ENCODE measurements around the gene EXOC6.
A peak's percentile ranks its signal among the peaks of the same experiment; 100 is the strongest.

The EXOC6 gene

DNA sequence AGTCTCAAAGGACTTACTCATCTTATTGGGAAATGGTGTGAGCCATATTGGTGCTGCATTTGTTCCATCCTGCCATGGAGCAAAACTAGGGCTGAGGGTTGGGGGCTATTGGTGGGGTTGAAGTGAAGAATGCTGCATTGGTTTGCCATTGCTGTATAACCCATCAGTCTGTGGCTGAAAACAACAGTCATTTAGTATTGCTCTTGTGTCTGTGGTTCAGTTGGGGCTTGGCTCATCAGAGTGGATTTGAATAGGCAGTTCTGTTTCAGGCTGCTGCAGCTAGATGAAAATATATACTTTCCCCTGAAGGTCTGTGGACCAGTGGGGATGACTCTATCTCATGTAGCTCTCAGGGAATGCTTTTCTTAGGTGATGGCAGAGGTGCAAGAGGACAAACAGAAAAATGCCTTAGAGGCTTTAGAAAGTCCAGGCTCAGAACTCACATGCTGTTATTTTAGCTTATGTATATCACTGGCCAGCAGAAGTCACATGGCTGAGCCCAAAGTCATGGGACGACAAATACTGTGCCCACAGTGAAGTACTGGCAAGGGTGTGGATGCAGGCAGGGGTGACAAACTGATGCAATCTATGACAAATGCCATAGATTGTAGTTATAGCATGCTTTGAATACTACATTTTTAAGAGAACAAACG is 15.2 kb upstream of the EXOC6 start:
- peak; percentile 85 for DNase-seq

DNA sequence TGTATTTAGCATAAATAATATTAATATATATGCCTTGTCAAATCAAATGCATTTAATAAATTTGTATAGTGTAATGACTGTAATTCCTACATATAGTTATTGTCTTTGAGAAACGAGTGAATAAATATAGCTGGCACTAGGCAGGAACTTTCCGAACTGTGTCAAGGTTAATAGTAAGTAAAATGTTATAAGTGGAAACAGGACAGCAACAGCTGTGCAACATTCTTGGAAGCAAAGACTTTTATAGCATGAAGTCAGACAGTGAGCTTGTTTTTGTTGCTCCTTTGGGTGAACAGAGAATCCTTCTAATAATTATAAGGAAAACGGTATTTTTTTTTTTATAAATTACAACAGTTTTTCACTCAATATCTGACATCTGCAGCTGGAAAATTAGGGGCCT is 14.0 kb upstream of the EXOC6 start:
- DNase-seq: no peak

DNA sequence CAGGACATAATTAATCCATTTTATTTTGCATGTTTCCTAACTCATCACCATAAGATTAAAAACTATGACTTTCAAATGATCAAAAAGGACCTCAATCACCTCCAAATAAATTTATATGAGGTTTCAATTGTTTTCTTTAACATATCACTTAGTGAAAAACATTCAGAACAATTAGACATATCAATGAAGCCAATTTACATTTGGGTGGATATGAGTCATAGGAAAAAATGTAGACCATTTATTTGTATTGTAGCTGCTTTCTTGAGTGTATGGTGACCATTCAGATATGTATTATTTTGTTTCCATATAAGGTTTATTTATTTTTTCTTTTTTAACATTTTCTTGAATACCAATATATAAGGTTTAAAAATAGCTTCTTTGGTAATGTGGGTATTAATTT is 13.3 kb upstream of the EXOC6 start:
- no peak for DNase-seq

DNA sequence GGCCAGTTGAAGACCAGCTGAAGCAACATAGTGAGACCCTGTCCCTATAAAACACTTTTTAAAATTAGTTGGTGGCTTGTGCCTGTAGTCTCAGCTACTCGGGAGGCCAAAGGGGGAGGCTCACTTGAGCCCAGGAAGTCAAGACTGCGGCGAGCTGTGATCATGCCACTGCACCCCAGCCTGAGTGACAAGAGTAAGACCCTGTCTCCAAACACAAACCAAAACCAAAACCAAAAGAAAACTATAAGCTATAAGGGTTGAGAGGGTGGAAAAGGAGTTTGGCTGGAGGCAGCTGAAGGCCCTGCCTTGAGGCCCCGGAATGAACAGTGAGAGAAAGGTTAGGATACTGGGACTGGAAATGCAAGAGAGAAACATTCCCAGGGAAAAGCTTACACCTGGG is 10.9 kb upstream of the EXOC6 start:
- no peak for DNase-seq

DNA sequence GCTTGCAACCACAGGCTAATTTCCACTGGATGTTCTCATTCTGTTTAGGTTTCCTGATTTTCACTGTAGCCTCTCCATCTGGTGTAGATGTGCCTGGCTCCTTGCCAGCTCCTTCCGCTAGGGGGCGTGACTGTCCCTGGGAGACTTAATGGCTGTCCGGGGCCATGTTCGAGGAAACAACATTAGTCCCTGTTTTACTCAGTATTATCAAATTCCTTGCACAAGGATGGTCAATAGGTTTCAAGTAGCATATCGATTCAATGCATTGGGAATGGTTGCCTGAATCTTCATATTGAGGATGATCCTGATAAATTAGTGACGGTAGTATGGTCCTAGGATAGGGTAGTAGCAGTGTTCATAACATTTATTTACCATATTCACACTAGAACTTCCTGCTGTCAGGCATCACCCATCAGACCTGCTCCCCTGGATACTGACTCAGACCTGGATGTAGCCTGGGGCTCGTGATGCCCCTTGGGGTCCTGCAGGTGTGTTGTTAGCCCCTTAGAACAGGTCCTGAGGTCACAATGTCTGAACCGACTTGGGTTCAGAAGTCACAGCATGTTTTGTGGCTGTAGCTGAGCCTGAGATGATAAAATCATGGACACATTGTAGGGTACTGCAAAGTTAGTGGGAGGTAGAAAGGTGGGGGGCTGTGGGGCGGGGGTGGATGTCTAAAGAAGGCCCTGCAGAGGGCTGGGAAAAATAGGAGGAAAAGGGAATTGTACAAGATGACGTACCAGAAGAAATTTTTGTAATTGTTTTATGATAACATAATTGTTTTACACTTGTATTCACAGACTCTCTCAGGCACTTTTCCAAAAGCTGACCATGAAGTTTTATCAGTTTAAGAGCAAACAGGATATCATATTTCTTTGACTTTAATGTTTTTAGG is 8.9 kb upstream of the EXOC6 start:
- peak; percentile 81 for DNase-seq

DNA sequence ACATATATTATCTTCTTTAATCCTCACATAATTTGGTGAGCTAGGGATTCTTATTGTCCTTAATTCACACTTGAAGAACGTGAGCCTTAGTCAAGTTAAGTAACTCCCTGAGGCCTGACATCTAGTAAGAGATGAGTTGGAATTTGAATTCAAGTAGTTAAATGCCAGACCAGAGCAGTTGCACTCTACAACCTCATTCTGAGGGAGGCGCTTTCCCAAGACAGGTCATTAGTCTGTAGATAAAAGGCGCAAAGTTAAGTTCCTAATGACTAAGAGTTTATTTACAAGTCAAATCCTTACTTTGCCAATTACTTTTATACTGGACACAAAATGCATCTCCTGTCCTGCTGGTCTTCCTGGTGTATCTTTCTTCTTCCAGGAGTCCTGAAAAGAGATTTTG is 3.6 kb upstream of the EXOC6 start:
- peak; percentile 54 for DNase-seq

DNA sequence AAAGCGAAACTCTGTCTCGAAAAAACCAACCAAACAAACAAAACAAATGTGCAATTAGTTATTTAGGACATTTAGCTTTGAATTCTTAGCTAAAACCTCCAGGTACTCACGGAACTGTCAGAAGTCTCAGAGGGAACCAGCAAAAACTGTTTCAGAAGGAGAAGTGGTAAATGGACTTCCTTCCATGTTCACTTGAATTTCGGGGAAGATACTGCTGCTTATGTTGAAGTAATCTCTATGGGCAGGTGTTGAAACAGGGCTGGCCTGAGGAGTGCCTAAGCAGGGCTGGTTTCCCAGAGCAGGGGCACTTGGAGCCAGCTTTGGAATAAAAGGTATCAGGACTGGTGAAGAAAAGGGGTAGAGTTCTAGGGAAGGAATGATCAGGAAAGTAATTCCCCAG is 2.4 kb upstream of the EXOC6 start:
- peak; percentile 17 for DNase-seq

DNA sequence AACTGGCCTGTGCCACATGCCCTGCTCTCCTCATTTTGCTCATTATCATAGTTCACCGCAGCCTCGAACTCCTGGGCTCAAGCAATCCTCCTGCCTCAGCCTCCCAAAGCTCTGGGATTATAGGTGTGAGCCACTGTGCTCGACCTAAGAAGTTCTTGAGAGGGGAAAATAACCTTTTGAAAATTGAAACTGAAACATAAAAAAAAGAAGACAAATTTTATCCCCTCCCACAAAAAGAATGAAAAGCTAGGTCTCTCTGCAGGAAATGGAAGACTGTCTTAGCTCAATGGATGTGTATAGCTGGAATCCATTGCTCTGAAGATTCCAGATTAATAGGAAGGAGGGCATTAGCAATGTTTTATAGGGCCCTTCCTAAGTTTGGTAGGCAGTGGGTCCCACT is 2.0 kb upstream of the EXOC6 start:
- no peak for DNase-seq

DNA sequence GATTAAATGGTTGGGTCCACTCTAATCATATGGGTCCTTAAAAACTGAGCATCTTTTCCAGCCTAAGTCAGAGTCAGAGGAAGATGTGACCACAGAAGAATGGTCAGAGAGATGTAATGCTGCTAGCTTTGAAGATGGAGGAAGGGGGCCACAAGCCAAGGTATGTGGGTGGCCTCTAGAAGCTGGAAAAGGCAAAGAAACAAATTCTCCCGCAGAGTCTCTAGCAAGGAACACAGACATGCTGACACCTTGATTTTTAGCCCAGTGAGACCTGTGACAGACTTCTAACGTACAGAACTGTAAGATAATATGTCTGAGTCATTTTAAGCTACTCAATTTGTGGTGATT is 1.5 kb upstream of the EXOC6 start:
- DNase-seq: no peak

DNA sequence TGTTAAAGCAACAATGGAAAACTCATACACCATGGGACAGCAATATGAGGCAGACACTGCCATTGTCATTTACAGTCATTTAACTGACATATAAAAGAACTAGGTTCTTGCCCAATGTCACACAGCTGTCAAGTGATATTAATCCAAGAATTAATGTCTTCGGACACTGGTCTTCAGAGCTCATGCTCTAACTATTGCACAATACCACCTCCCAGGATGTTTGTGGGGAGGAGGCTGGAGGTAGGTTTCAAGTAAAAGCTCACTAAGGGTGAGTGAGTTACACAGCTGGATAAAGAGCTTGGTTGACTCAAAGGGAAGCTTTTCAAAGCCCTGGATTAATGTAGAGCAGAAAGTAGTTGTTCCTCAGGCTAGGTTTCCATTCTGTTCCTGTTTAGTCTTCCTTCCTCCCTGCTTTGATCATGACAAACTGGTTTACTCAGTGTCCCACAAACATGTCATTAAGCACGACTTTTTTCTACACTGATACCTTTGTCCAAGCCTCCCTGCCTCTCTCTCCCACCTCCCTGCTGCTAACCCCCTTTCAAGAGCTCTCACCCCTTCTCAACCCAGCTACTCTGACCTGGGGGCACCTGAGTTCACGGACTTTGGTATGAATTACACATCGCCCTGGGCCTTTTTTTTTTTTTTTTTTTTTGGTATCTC is 987 bp upstream of the EXOC6 start:
- DNase-seq: no peak

DNA sequence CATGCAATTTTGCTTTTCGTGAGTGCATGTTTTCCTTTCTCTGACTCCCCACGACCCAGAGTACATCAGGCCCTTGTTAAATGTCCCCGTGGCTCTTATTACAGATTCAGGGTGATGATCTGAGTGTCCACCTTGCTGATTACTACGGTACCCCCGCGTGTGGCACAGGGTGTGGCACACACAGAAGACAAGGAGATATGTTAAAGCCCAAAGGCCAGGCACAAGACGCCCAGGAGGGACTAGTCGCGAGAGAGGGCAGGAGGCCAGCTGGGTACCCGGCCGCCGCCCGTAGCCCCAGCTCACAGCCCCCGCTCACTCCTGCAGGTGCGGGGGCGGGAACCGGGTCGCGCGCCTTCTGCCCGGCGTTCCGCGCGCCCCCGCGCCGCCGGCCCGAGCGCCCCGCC is 281 bp upstream of the EXOC6 start:
- DNase-seq: no peak

DNA sequence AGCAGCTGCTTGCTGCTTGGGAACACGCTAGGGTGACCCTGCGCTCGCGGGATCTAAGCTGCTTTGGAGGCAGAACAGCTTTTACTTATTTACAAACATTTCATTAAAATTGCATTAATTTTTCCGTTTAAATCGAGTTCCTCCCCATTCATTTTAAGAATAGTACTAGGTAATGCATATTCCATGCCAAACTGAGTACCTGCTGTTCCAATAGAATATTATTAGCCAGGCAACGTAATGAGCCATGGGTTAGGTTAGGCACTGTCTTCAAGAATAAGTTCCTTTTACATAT is 860 bp downstream of the EXOC6 start:
- DNase-seq: peak; percentile 53

DNA sequence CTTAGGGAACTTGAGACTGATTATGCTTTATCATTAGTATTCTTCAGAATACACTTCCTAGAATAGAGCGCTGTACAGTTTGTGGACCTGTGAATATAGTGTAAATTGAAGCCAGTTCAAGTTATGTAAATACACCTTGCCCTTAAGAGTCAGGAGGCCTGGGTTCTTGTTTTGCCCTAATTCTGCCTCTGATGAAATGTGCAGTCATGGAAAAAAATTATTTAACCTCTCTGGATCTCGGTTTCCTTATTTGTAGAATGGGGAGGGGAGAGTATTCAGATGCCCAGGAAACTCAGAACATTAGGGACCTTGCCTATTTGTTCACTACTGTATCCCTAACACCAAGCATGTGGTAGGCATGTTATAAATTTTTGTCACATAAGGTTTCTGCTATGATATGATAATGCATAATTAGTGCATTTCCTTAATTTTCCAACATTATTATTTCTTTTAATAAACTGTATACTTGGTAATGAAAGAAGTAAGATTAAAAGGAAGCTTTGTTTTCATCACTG is 1.3 kb downstream of the EXOC6 start:
- DNase-seq: peak; percentile 44

DNA sequence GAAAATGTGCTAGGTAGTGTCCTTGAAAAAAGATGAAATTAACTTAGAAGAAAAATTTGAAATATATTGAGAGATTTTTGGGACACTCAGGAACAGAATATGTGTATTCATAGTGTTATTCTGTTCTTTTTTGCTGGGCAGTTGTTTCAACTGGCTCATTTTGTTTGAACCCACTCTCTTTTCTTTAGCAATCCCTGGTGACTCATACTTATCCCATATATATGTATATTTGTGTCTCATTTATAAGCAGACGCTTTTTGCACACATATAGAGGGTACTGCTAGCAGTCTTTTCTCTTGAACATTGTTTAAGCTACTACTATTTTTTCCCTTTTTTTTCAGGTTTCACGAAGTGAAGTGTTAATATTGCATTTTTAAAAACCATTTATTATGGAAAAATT is 1.9 kb downstream of the EXOC6 start:
- DNase-seq: no peak

DNA sequence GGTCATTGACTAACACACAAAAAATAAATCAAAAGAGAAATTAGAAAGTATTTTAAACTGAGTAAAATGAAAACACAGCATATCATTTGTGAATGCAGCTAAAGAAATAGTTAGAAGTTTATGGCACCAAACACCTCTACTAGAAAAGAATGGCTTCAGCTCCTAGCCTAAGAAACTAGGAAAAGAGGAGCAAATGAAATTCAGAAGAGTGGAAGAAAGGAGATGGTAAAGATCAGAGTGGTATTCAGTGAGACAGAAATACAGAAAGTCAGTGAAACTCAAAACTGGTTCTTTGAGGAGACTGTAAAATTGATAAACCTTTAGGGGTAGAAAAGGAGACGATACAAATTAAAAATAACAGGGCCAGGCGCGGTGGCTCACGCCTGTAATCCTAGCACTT is 2.7 kb downstream of the EXOC6 start:
- DNase-seq: no peak

DNA sequence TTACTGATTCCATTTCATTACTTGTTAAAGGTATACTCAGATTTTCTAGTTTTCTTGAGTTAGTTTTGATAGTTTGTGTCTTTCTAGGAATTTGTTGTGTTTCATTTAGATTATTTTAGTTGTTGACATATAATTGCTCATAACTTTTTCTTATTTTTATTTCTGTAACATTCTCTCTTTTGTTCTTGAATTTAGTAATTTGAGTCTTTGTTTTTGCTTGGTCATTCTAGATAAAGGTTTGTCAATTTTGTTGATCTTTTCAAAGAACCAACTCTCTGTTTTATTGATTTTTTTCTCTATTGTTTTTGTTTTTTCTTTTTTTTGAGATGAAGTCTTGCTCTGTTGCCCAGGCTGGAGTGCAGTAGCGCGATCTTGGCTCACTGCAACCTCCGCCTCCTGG is 7.2 kb downstream of the EXOC6 start:
- no peak for DNase-seq

DNA sequence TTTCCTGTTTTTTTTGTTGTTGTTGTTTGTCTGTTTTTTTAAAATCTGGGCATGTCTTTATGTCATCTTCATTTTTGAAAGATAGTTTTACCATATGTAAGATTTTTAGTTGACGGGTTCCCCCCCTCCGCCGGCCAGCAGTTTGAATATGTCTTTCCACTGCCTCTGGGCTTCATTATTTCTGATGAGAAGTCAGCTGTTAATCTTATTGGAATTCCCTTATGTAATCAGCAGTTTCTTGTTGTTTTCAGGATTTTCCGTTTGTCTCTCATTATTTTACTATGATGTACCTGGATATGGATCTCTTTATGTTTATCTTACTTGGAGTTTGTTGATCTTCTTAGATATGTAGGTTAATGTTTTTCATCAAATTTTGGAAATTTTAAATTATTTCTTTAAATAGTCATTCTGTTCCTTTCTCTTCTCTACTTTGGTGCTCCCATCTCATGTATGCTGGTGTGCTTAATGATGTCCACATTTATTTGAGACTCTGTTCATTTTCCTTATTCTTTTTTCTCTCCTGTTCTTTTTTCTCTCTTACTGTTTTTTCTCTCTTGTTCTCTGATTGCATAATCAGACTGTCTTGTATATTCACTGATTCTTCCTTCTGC is 9.7 kb downstream of the EXOC6 start:
- DNase-seq: no peak

DNA sequence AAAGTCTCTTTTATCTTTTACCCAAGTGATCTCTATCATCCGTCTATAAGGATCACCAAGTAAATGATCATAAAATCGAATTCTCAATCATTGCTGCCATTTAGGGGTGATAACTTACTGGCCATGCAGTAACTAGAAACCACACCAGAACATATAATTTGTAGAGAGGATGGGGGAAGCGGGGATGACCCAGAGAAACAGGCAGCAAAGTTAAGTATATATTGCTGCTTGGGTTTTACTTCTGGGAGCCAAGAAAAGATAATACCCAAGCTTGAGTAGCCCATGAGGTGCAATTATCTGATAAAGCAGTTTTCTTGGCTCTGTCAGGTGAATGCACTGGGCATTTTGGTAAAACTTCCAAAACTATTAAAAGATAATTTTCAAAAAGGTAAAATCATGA is 18.9 kb downstream of the EXOC6 start:
- DNase-seq: no peak

DNA sequence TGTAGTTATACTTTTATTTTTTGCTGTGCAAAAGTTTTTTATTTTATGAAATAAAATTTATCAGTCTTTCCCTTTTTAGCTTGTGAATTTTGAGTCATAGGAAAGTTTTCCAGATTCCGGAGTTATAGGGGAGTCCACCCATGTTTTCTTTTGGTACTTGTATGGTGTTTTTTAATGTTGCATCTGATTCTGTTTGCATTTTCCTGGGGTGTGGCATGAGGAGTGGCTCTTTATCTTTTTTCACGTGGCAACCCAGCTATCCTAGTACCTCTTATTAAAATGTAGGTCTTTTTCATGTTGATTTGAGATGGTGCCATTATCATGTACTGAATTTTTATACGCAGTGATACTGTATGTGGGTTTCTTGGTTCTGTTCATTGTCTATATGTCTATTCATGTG is 19.7 kb downstream of the EXOC6 start:
- no peak for DNase-seq

DNA sequence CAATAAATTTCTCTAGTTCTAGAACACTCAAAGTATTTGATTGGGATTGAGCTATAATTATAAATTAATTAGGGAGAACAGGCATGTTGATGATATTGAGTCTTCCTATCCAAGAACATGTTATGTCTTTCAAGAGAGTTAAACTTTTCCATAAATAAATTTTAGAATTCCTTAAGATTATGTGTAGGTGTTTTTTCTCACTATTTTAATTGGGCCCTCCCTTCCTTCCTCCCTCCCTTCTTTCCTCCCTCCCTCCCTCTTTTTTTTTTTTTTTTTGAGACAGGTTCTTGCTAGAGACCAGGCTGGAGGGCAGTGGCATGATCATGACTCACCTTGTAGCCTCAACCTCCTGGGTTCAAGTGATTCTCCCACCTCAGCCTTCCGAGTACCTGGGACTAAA is 20.2 kb downstream of the EXOC6 start:
- no peak for DNase-seq

DNA sequence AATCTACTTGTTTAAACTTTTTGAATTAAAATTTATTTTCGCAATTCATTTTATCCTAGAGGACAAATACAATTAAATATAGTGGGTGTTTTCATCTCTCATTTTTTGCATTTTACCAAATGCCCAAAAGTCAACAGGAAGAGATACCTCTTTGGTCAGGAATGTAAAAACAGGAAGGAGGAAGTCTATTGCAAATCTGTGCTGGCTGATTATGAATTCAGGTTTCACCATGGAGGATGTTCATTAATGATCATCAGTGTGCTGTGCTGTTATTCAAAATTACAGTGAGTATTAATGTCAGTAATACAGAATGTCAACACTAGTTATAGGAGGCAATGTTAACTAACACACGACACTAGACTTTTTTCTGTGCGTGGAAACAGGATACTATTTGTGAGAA is 24.7 kb downstream of the EXOC6 start:
- DNase-seq: no peak

DNA sequence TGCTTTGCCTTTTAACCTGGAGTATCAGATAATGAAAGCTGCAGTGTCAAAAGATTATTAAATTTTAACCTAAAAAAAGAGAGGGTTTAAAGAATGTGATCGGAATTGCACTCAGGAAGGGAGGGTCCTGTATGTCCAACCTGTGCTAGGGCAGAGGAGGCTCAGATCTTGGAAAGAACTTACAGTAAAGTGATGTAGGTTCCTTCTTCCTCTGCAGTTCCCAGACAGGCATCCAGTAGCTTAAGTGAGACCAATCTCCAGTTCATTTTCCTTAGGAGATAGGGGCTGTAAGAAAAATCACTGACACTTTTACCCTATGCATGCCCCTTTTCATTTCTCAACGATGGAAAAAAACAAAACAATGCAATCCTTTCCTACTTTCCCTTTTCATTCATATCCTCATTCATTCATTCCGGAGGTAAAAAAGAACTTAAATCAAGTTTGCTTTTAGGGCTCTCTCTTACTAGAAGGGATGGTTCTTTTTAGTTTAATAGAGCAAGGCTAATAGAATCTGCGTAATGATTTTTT is 28.3 kb downstream of the EXOC6 start:
- DNase-seq: no peak

DNA sequence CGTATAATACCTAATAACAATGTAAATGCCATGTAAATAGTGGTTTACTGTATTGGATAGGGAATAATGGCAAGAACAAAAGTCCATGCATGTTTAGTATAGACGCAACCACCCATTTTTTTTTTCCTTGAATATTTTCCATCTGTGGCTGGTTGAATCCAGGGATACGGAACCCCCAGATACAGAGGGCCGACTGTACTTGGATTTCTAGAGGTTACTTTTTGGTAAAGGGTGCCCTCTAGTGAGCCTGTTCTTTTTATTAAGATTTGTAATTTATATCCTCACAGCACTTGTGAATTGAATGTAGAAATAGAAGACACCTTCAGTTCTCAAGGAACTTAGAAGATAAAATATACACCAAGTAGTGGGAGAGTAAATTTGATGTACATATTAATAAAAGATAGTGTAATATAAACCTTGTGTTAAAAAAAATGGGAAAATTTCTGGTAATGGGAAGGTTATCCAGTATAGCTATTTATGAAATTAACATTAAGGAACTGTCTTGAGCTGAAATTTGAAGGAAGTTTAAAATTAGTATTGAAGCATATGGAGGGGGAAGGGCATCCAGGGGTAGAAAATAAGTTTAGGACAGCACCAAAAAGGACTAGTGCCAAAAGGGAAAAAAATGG is 32.0 kb downstream of the EXOC6 start:
- peak; percentile 80 for DNase-seq
